HL-60 (cell line): ENCODE data around the gene WSCD1.

Experiments
- DNase-seq, 2 experiments: peaks; one replicate each; pipeline ENCODE4 v3.0.0-alpha.2; 2010 to 2020; ENCODE audit warnings: low read depth in 1 of 2, low spot score in 1 of 2
- H3K27ac ChIP-seq: fragments of 250-450 bp; sonication (Bioruptor Pico); replicated peaks from 2 replicates; pipeline ENCODE4 v1.5.1; 2020; ENCODE audit warnings: mild to moderate bottlenecking, moderate library complexity
- H3K27me3 ChIP-seq: fragments of 250-450 bp; sonication (Bioruptor Pico); 2 replicates; pipeline ENCODE4 v1.5.1; 2021; ENCODE audit warnings: mild to moderate bottlenecking, moderate library complexity; ENCODE audit not compliant: insufficient read depth, poor library complexity, severe bottlenecking
- H3K4me3 ChIP-seq: replicated peaks from 2 replicates; pipeline ENCODE4 v1.5.1; 2011; ENCODE audit warnings: mild to moderate bottlenecking, control low read depth, low read length; ENCODE audit not compliant: insufficient read depth
- GABPA ChIP-seq: IDR thresholded peaks from 2 replicates; pipeline ENCODE4 v1.6.1; 2012; ENCODE audit warnings: low read depth
- POLR2AphosphoS5 ChIP-seq: IDR thresholded peaks from 2 replicates; pipeline ENCODE4 v1.6.1; 2012; ENCODE audit warnings: low read depth
- SPI1 ChIP-seq: IDR thresholded peaks from 2 replicates; pipeline ENCODE4 v1.6.1; 2012; ENCODE audit warnings: low read depth, mild to moderate bottlenecking, borderline replicate concordance
- TF ChIP-seq, protein P1 (sequence below): IDR thresholded peaks from 2 replicates; pipeline ENCODE4 v1.6.1; 2012; ENCODE audit warnings: low read depth; ENCODE audit not compliant: insufficient replicate concordance
- TF ChIP-seq, protein P2 (sequence below): IDR thresholded peaks from one replicate; pipeline ENCODE4 v1.5.1; 2011; ENCODE audit warnings: low read length, control low read depth, inconsistent platforms; ENCODE audit not compliant: insufficient read depth

Gene WSCD1

DNA sequence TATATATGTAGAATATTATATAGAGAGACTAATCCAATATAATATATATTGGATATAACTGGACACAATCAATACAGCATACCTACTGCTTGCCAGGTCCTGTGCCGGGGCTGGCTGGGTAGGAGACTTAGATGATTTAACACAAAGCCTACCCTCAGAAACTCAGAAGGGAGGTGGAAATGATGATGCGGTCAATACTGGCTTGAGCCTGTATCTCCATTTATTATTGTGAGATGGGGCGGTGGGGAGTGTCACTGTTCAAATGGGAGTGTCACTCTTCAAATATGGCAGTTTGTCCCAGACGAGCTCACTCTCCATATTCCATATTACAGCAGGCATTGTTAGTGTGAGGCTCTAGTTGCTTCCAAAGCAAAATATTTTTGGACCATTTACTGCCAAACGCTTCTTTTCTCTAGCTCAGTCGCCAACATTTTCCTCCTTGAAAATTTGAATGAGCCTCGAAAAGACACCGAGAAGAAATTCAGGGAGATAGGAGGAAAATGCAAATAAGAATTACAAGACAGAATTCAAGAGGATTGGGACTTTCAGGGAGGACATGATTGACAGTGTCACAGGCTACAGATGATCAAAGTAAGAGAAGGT is 70.7 kb downstream of the WSCD1 start:
- TF ChIP-seq GABPA (no peak), SPI1 (no peak), POLR2AphosphoS5 (no peak)
- TF ChIP-seq, protein P1, sequence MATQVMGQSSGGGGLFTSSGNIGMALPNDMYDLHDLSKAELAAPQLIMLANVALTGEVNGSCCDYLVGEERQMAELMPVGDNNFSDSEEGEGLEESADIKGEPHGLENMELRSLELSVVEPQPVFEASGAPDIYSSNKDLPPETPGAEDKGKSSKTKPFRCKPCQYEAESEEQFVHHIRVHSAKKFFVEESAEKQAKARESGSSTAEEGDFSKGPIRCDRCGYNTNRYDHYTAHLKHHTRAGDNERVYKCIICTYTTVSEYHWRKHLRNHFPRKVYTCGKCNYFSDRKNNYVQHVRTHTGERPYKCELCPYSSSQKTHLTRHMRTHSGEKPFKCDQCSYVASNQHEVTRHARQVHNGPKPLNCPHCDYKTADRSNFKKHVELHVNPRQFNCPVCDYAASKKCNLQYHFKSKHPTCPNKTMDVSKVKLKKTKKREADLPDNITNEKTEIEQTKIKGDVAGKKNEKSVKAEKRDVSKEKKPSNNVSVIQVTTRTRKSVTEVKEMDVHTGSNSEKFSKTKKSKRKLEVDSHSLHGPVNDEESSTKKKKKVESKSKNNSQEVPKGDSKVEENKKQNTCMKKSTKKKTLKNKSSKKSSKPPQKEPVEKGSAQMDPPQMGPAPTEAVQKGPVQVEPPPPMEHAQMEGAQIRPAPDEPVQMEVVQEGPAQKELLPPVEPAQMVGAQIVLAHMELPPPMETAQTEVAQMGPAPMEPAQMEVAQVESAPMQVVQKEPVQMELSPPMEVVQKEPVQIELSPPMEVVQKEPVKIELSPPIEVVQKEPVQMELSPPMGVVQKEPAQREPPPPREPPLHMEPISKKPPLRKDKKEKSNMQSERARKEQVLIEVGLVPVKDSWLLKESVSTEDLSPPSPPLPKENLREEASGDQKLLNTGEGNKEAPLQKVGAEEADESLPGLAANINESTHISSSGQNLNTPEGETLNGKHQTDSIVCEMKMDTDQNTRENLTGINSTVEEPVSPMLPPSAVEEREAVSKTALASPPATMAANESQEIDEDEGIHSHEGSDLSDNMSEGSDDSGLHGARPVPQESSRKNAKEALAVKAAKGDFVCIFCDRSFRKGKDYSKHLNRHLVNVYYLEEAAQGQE: no peak
- TF ChIP-seq, protein P2, sequence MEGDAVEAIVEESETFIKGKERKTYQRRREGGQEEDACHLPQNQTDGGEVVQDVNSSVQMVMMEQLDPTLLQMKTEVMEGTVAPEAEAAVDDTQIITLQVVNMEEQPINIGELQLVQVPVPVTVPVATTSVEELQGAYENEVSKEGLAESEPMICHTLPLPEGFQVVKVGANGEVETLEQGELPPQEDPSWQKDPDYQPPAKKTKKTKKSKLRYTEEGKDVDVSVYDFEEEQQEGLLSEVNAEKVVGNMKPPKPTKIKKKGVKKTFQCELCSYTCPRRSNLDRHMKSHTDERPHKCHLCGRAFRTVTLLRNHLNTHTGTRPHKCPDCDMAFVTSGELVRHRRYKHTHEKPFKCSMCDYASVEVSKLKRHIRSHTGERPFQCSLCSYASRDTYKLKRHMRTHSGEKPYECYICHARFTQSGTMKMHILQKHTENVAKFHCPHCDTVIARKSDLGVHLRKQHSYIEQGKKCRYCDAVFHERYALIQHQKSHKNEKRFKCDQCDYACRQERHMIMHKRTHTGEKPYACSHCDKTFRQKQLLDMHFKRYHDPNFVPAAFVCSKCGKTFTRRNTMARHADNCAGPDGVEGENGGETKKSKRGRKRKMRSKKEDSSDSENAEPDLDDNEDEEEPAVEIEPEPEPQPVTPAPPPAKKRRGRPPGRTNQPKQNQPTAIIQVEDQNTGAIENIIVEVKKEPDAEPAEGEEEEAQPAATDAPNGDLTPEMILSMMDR: no peak
- Histone ChIP-seq H3K27me3 (no peaks in the 10 kb centered on the region), H3K27ac (no peak overlapping the region), H3K4me3 (no peak overlapping the region)
- DNase-seq: no peak

DNA sequence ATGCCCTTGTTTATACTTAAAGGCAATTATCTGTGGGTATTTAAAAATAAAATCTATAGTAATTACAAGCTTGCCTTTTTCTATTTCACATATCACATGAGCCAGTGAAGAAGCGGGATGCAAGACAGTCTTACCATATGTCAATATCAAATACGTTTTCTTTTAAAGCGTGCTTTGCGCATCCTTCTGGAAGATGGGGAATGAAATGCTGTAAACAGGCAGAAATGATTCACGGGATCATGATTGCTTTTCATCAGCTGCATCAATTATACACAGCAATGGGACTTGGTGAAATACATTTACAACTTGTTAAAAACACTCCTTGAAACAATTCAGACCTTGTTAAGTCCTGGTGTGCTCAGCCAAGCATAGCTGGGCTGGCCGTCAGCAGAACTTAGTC is 72.5 kb downstream of the WSCD1 start:
- H3K27me3 ChIP-seq: no peaks in the 10 kb centered on the region
- TF ChIP-seq GABPA (no peak), SPI1 (no peak), POLR2AphosphoS5 (no peak)
- TF ChIP-seq, protein P1: no peak
- TF ChIP-seq, protein P2: no peak
- DNase-seq: no peak

DNA sequence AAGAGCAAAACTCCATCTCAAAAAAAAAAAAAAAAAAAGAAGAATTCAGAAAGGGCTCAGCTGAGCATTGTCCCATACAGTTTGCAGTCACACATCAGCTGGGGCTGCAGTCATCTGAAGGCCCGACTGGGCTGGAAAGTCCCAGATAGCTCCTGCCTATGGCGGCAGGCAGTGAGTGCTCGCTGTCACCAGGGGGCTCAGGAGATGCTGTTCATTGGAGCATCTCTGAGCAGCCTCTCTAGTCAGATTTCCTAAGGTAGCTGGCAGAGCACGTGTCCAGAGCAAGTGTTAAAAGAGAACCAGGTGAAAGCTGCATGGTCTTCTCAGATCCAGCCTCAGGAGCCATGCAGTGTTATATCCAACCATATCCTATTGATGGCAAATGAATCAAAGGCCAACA is 75.8 kb downstream of the WSCD1 start:
- Histone ChIP-seq H3K4me3 (no peak overlapping the region), H3K27me3 (no peaks in the 10 kb centered on the region), H3K27ac (no peak overlapping the region)
- TF ChIP-seq GABPA (no peak), SPI1 (no peak), POLR2AphosphoS5 (no peak)
- TF ChIP-seq, protein P2: no peak
- TF ChIP-seq, protein P1: no peak
- DNase-seq: no peak

More for the DNA sequence above, 72.5 kb downstream of the WSCD1 start:
- Histone ChIP-seq H3K27ac (no peak overlapping the region), H3K4me3 (no peak overlapping the region)
